GM21825 (cell line): Measurements from ENCODE around the gene UHMK1.

Experiments used
- ATAC-seq: cut with Tn5 transposase; IDR thresholded peaks from one replicate; pipeline ENCODE4 v1.9.1; 2021; ENCODE audit warnings: mild to moderate bottlenecking, moderate library complexity; ENCODE audit not compliant: unreplicated experiment

The UHMK1 gene

GRCh38 chr1:162527314-162527713, 29.7 kb downstream of the UHMK1 start:
- no peak for ATAC-seq

GRCh38 chr1:162530307-162530987, 32.8 kb downstream of the UHMK1 start:
- ATAC-seq: peak; percentile 93

GRCh38 chr1:162530988-162531319, 33.3 kb downstream of the UHMK1 start:
- no peak for ATAC-seq

- ATAC-seq: no peak
Observed at GRCh38 chr1:162535501-162535900, 37.9 kb downstream of the UHMK1 start.

- no peak for ATAC-seq
Observed at GRCh38 chr1:162536511-162536910, 38.9 kb downstream of the UHMK1 start.

GRCh38 chr1:162537216-162537615, 39.6 kb downstream of the UHMK1 start:
- no peak for ATAC-seq

- ATAC-seq: no peak
Observed at GRCh38 chr1:162538815-162539431, 41.3 kb downstream of the UHMK1 start.

- ATAC-seq: no peak
Observed at GRCh38 chr1:162541619-162542141, 44.1 kb downstream of the UHMK1 start.

GRCh38 chr1:162543228-162543627, 45.6 kb downstream of the UHMK1 start:
- no peak for ATAC-seq

GRCh38 chr1:162548170-162548569, 50.6 kb downstream of the UHMK1 start:
- ATAC-seq: no peak

- ATAC-seq: no peak
Observed at GRCh38 chr1:162549001-162549400, 51.4 kb downstream of the UHMK1 start.

GRCh38 chr1:162550925-162551324, 53.3 kb downstream of the UHMK1 start:
- ATAC-seq: no peak

- ATAC-seq: no peak
Observed at GRCh38 chr1:162551969-162552683, 54.5 kb downstream of the UHMK1 start.

- ATAC-seq: no peak
Observed at GRCh38 chr1:162552684-162553252, 55.1 kb downstream of the UHMK1 start.

- ATAC-seq: no peak
Observed at GRCh38 chr1:162554258-162554657, 56.6 kb downstream of the UHMK1 start.

- no peak for ATAC-seq
Observed at GRCh38 chr1:162557536-162557935, 59.9 kb downstream of the UHMK1 start.

GRCh38 chr1:162560303-162561036, 62.9 kb downstream of the UHMK1 start:
- ATAC-seq: no peak

GRCh38 chr1:162561037-162561615, 63.5 kb downstream of the UHMK1 start:
- ATAC-seq: peak; percentile 97

- ATAC-seq: peak; percentile 30
Observed at GRCh38 chr1:162561616-162562469, 64.2 kb downstream of the UHMK1 start, which contains the start of gene UAP1. Gene UAP1 (plus strand): TSS chr1:162561722. CDS start chr1:162566069, 4,347 bp downstream.

GRCh38 chr1:162562470-162562828, 64.8 kb downstream of the UHMK1 start:
- no peak for ATAC-seq
